H9 (cell line): ENCODE data around the gene OPN1SW. TPM values are rescaled to one million over a fixed set of nuclear protein-coding genes. Genes with fewer than 3 reads are reported as not detected.

ENCODE experiments used
- DNase-seq: peaks from one replicate; pipeline ENCODE4 v3.0.0-alpha.2; 2017
- H2AFZ ChIP-seq: one replicate; pipeline ENCODE4 v1.6.1; 2013; ENCODE audit warnings: mild to moderate bottlenecking, low read length, control low read depth, moderate library complexity
- H2AK5ac ChIP-seq: 2 replicates; pipeline ENCODE4 v1.6.1; 2013; ENCODE audit warnings: low read length, control low read depth, mixed read lengths; ENCODE audit not compliant: insufficient read length
- H2BK120ac ChIP-seq: one replicate; pipeline ENCODE4 v1.6.1; 2013; ENCODE audit warnings: low read depth, mild to moderate bottlenecking, low read length, control low read depth, inconsistent platforms; ENCODE audit not compliant: poor library complexity, severe bottlenecking
- H2BK12ac ChIP-seq: 2 replicates; pipeline ENCODE4 v1.6.1; 2013; ENCODE audit warnings: low read length, control low read depth, mixed read lengths, low read depth; ENCODE audit not compliant: insufficient read length
- H2BK15ac ChIP-seq: 2 replicates; pipeline ENCODE4 v1.6.1; 2013; ENCODE audit warnings: low read depth, low read length, control low read depth
- H2BK20ac ChIP-seq: one replicate; pipeline ENCODE4 v1.6.1; 2013; ENCODE audit warnings: low read depth, mild to moderate bottlenecking, low read length, control low read depth, inconsistent platforms; ENCODE audit not compliant: poor library complexity, severe bottlenecking
- H2BK5ac ChIP-seq: 2 replicates; pipeline ENCODE4 v1.6.1; 2013; ENCODE audit warnings: low read length, control low read depth, mixed read lengths; ENCODE audit not compliant: insufficient read length
- H3K14ac ChIP-seq: 2 replicates; pipeline ENCODE4 v1.6.1; 2013; ENCODE audit warnings: low read length, control low read depth; ENCODE audit not compliant: insufficient read depth
- H3K18ac ChIP-seq: 2 replicates; pipeline ENCODE4 v1.6.1; 2013; ENCODE audit warnings: low read depth, mild to moderate bottlenecking, mixed read lengths, low read length, control low read depth; ENCODE audit not compliant: insufficient read length
- H3K23ac ChIP-seq: 2 replicates; pipeline ENCODE4 v1.6.1; 2013; ENCODE audit warnings: low read length, control low read depth, mixed read lengths, low read depth; ENCODE audit not compliant: insufficient read length
- H3K23me2 ChIP-seq: 2 replicates; pipeline ENCODE4 v1.6.1; 2013; ENCODE audit warnings: low read depth, mild to moderate bottlenecking, mixed read lengths, low read length, control low read depth; ENCODE audit not compliant: insufficient read length, poor library complexity, severe bottlenecking
- H3K27ac ChIP-seq: 2 replicates; pipeline ENCODE4 v1.5.1; 2013; ENCODE audit warnings: low read length, control low read depth, mixed read lengths, low read depth; ENCODE audit not compliant: insufficient read length
- H3K27me3 ChIP-seq: 2 replicates; pipeline ENCODE4 v1.6.1; 2013; ENCODE audit warnings: low read length, control low read depth, inconsistent platforms; ENCODE audit not compliant: insufficient read depth
- H3K4ac ChIP-seq: 2 replicates; pipeline ENCODE4 v1.6.1; 2013; ENCODE audit warnings: low read depth, mild to moderate bottlenecking, control low read depth, inconsistent platforms, low read length, moderate library complexity
- H3K4me1 ChIP-seq: 2 replicates; pipeline ENCODE4 v1.6.1; 2013; ENCODE audit warnings: low read length, control low read depth, inconsistent platforms; ENCODE audit not compliant: insufficient read depth
- H3K4me2 ChIP-seq: 2 replicates; pipeline ENCODE4 v1.6.1; 2013; ENCODE audit warnings: low read length, control low read depth, mixed read lengths; ENCODE audit not compliant: insufficient read length, insufficient read depth
- H3K56ac ChIP-seq: 2 replicates; pipeline ENCODE4 v1.6.1; 2013; ENCODE audit warnings: low read depth, mild to moderate bottlenecking, mixed read lengths, low read length, control low read depth; ENCODE audit not compliant: insufficient read length
- H3K79me1 ChIP-seq: 2 replicates; pipeline ENCODE4 v1.6.1; 2013; ENCODE audit warnings: low read depth, mild to moderate bottlenecking, moderate library complexity, low read length, control low read depth, inconsistent platforms; ENCODE audit not compliant: insufficient read depth, poor library complexity, severe bottlenecking
- H3K79me2 ChIP-seq: 2 replicates; pipeline ENCODE4 v1.6.1; 2013; ENCODE audit warnings: low read length, control low read depth, inconsistent platforms; ENCODE audit not compliant: insufficient read depth
- H3K9ac ChIP-seq: 2 replicates; pipeline ENCODE4 v1.6.1; 2013; ENCODE audit warnings: low read length, control low read depth, mixed read lengths; ENCODE audit not compliant: insufficient read length; ENCODE audit errors: extremely low read depth
- H3K9me3 ChIP-seq: one replicate; pipeline ENCODE4 v1.6.1; 2013; ENCODE audit warnings: low read depth, low read length, inconsistent platforms; ENCODE audit not compliant: control insufficient read depth
- H3T11ph ChIP-seq: one replicate; pipeline ENCODE4 v1.6.1; 2013; ENCODE audit warnings: mild to moderate bottlenecking, low read length, control low read depth, inconsistent platforms
- H4K20me1 ChIP-seq: one replicate; pipeline ENCODE4 v1.6.1; 2013; ENCODE audit not compliant: control insufficient read depth, insufficient read length, insufficient read depth
- H4K5ac ChIP-seq: 2 replicates; pipeline ENCODE4 v1.6.1; 2013; ENCODE audit warnings: low read depth, mild to moderate bottlenecking, mixed read lengths, low read length, control low read depth; ENCODE audit not compliant: insufficient read length
- H4K8ac ChIP-seq: replicated peaks from 2 replicates; pipeline ENCODE4 v1.6.1; 2013; ENCODE audit warnings: low read length, control low read depth, mixed read lengths, low read depth; ENCODE audit not compliant: insufficient read length
- H4K91ac ChIP-seq: 2 replicates; pipeline ENCODE4 v1.6.1; 2013; ENCODE audit warnings: low read depth, mild to moderate bottlenecking, moderate library complexity, mixed read lengths, low read length, control low read depth; ENCODE audit not compliant: insufficient read length
- H3K27ac Mint-ChIP-seq, 3 experiments: 2 replicates in 2 of 3; 3 replicates in 1 of 3; pipeline ENCODE4 v1.8.0; 2020 to 2021; ENCODE audit warnings: mixed read lengths in 3 of 3, mild to moderate bottlenecking in 1 of 3, moderate library complexity in 1 of 3
- H3K27me3 Mint-ChIP-seq: 2 replicates; pipeline ENCODE4 v1.8.0; 2021; ENCODE audit warnings: low read depth, mild to moderate bottlenecking, moderate library complexity, mixed read lengths
- H3K36me3 Mint-ChIP-seq, 3 experiments: 2 replicates in 2 of 3; 3 replicates in 1 of 3; pipeline ENCODE4 v1.8.0; 2020 to 2021; ENCODE audit warnings: low read depth in 3 of 3, mixed read lengths in 3 of 3; ENCODE audit not compliant: insufficient read depth in 1 of 3
- H3K4me1 Mint-ChIP-seq, 2 experiments: 2 replicates each; pipeline ENCODE4 v1.8.0; 2020; ENCODE audit warnings: mixed read lengths in 2 of 2
- H3K4me3 Mint-ChIP-seq, 2 experiments: 2 replicates in 1 of 2; 3 replicates in 1 of 2; pipeline ENCODE4 v1.8.0; 2020 to 2021; ENCODE audit warnings: mild to moderate bottlenecking in 2 of 2, mixed read lengths in 2 of 2, moderate library complexity in 1 of 2
- H3K9me3 Mint-ChIP-seq, 2 experiments: 2 replicates in 1 of 2; 3 replicates in 1 of 2; pipeline ENCODE4 v1.8.0; 2020; ENCODE audit warnings: mild to moderate bottlenecking in 2 of 2, mixed read lengths in 2 of 2, moderate library complexity in 1 of 2
- WGBS: extraction: QIAGEN DNeasy Blood & Tissue Kit; methylation state at CpG from one replicate; pipeline ENCODE4 v1.1.7; 2013; ENCODE audit warnings: missing lambda C conversion rate, low lambda C conversion rate, mixed read lengths; ENCODE audit not compliant: insufficient read length; ENCODE audit errors: extremely low coverage; 5-methylcytosine and 5-hydroxymethylcytosine counted together
- total RNA-seq: library from RNA; stranded (reverse); gene quantifications from 2 replicates; pipeline ENCODE4 v1.2.1, GENCODE V29; 2021
- TF ChIP-seq, protein P1 (sequence below): fragments of 200-600 bp; sonication (generic); conservative IDR thresholded peaks from 3 replicates; pipeline ENCODE4 v1.8.0; 2021; ENCODE audit warnings: antibody characterized with exemption, mild to moderate bottlenecking

Gene OPN1SW
- total RNA-seq, 1 experiment from 2014 or later, result not detected

DNA sequence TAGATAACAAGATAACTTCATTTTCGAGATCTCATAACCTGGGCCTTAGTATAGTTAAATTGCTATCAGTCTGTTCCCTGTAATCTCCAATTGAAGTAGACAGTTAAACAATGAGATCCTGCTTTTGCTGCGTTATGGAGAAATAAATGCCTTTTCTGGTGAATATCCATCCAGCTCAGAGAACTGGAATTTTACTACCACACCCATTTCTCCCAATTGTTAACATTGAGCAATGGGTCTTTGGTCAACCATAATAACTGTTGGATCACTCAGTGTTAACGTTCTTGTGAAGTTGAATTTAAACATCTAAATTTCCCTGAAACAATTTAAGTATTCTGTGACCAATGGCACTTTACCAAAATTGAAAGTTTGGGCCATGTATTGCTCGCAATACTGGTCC, 33.4 kb downstream of the OPN1SW start:
- peaks cover 28 to 33% of the 10 kb centered on the region in 2 experiments for H3K4me1 Mint-ChIP-seq
- WGBS, result no CpG with 5 or more reads among the region's 4 CpGs

More for the DNA sequence above, 33.4 kb downstream of the OPN1SW start:
- H2BK12ac ChIP-seq, result no peak overlapping the region
- no peaks in the 10 kb centered on the region; the same call in 1 of the 2 replicates for H3K4me1 ChIP-seq
- no peak overlapping the region for H2BK120ac ChIP-seq
- H4K5ac ChIP-seq, result no peak overlapping the region
- H3K56ac ChIP-seq, result no peak overlapping the region
- no peak overlapping the region for H2BK5ac ChIP-seq
- no peaks in the 10 kb centered on the region for H3K27me3 ChIP-seq
- Mint-ChIP-seq H3K27me3 (peaks cover 3% of the 10 kb centered on the region), H3K36me3 (peaks cover 0 to 9% (median 8%) of the 10 kb centered on the region in 3 experiments; a peak in 4 of 7 replicates), H3K9me3 (no peaks in the 10 kb centered on the region), H3K4me3 (no peak overlapping the region), H3K27ac (no peak overlapping the region)
- H3K14ac ChIP-seq, result no peak overlapping the region
- no peak overlapping the region for H3K9ac ChIP-seq
- H3K79me1 ChIP-seq, result peaks cover 9% of the 10 kb centered on the region
- H2AFZ ChIP-seq, result no peak overlapping the region
- H3K18ac ChIP-seq, result no peak overlapping the region
- no peak overlapping the region for H3K23ac ChIP-seq
- H2BK15ac ChIP-seq, result no peak overlapping the region
- no peak overlapping the region for H3K4ac ChIP-seq
- H4K91ac ChIP-seq, result no peak overlapping the region
- H3K79me2 ChIP-seq, result peaks cover 56% of the 10 kb centered on the region
- no peaks in the 10 kb centered on the region for H3K9me3 ChIP-seq
- no peak overlapping the region for H3T11ph ChIP-seq
- H4K20me1 ChIP-seq, result no peaks in the 10 kb centered on the region
- H2BK20ac ChIP-seq, result no peak overlapping the region
- no peak overlapping the region for H2AK5ac ChIP-seq
- H3K4me2 ChIP-seq, result no peak overlapping the region
- H3K27ac ChIP-seq, result no peak overlapping the region
- TF ChIP-seq, protein P1, sequence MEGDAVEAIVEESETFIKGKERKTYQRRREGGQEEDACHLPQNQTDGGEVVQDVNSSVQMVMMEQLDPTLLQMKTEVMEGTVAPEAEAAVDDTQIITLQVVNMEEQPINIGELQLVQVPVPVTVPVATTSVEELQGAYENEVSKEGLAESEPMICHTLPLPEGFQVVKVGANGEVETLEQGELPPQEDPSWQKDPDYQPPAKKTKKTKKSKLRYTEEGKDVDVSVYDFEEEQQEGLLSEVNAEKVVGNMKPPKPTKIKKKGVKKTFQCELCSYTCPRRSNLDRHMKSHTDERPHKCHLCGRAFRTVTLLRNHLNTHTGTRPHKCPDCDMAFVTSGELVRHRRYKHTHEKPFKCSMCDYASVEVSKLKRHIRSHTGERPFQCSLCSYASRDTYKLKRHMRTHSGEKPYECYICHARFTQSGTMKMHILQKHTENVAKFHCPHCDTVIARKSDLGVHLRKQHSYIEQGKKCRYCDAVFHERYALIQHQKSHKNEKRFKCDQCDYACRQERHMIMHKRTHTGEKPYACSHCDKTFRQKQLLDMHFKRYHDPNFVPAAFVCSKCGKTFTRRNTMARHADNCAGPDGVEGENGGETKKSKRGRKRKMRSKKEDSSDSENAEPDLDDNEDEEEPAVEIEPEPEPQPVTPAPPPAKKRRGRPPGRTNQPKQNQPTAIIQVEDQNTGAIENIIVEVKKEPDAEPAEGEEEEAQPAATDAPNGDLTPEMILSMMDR, result no peak
- H4K8ac ChIP-seq, result no peak overlapping the region
- H3K23me2 ChIP-seq, result peaks cover 8% of the 10 kb centered on the region
- no peak for DNase-seq
